GM13976 (cell line): ENCODE results near the gene KIF21B.

Source experiments
- DNase-seq: peaks from one replicate; pipeline ENCODE4 v3.0.0; 2012; ENCODE audit warnings: low spot score
- in situ Hi-C: fragments of 300-500 bp; cut with MboI; formaldehyde crosslinking; loops from one replicate; pipeline ENCODE4 v1.12.0; 2022; ENCODE audit warnings: low sequenced_read_pairs, mixed read lengths, inconsistent platforms; ENCODE audit not compliant: unreplicated experiment
- TF ChIP-seq, protein P1 (sequence below): IDR thresholded peaks from 2 replicates; pipeline ENCODE4 v1.5.1; 2012; ENCODE audit warnings: borderline replicate concordance, mild to moderate bottlenecking; ENCODE audit not compliant: insufficient read depth; ENCODE audit errors: extremely low read depth, missing control alignments, control extremely low read depth

Gene KIF21B

GRCh38 chr1:200980873-200981272 lies 42.6 kb downstream of the KIF21B start:
- in situ Hi-C loops, result no loop called here
- DNase-seq, result no peak
- TF ChIP-seq, protein P1, sequence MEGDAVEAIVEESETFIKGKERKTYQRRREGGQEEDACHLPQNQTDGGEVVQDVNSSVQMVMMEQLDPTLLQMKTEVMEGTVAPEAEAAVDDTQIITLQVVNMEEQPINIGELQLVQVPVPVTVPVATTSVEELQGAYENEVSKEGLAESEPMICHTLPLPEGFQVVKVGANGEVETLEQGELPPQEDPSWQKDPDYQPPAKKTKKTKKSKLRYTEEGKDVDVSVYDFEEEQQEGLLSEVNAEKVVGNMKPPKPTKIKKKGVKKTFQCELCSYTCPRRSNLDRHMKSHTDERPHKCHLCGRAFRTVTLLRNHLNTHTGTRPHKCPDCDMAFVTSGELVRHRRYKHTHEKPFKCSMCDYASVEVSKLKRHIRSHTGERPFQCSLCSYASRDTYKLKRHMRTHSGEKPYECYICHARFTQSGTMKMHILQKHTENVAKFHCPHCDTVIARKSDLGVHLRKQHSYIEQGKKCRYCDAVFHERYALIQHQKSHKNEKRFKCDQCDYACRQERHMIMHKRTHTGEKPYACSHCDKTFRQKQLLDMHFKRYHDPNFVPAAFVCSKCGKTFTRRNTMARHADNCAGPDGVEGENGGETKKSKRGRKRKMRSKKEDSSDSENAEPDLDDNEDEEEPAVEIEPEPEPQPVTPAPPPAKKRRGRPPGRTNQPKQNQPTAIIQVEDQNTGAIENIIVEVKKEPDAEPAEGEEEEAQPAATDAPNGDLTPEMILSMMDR, result no peak

GRCh38 chr1:200980452-200980772 lies 43.1 kb downstream of the KIF21B start:
- TF ChIP-seq, protein P1, result no peak
- no peak for DNase-seq
- in situ Hi-C loops, result no loop called here

DNA sequence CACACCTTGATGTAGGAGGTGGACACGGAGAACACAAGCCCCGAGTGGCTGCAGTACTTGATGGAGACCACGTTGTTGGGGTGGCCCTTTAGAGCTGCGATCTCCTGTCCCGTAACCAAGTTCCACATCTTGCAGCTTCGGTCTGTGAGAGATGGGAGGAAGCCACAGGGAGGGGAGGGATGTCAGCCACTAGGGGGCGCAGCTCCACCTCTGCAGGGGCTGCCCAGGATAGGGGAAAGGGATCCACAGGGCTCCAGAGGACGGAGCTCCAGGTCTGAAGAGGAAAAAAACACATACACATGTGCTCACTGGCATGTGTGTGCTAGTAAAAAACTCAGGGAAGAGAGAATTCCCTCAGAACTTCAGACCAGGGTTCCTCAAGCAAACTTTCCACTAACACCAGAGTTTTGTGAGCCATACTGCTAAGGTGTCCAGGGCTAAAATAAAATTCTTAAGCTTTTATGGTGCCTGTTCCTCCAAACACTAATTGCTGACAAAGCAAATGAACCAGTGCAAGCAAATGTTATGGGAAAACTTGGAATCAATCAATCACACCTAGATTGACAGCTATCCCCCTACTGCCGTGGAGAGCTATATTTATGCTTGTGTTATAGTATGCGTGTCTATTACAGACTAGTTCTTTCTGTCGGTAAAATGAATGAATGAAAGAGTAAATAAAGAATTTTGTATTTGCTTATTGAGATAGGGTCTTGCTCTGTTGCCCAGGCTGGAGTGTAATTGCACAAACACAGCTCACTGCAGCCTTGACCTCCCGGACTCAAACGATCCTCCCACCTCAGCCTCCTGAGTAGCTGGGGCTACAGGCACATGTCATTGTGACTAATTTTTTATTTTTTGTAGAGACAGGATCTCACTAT lies 43.7 kb downstream of the KIF21B start:
- TF ChIP-seq, protein P1, result peak; percentile 62
- in situ Hi-C loops, result loop anchor here (5.0 kb wide), 1 partner anchor 62 kb away; no protein-coding TSS in a partner anchor
- peak; percentile 78 for DNase-seq

DNA sequence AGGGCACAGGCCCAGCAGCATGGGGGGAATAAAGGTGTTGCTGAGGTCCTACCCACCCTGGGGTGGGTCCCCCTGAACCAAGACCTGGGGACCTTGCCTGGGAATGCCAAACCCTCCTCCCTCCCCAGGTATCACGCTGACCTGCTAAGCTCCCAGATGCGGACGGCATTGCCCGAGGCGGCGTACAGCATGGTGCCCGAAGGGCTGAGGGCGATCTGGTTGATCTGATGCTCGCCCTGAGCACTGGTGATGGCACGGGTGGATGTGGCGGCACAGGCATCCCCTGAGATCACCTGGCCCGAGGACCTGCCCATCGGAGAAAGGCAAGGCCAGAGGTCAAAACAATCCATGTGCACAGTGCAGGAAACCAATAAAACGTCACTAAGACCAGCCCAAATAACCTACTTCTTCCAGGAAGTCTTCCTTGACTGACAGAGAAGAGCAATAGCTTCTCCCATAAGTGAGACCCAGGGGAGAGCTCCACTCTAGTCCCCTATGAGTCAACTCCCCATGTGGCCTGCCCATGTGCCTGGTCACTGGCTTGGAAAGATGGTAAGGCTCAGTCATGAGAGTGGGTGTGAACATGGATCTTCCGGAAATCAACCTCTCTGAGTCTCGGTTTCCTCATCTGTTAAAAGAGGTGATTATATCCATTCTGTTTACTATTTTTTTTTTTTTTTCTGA lies 46.3 kb downstream of the KIF21B start:
- in situ Hi-C loops, result loop anchor here (5.0 kb wide), 1 partner anchor 65 kb away; no protein-coding TSS in a partner anchor
- DNase-seq, result no peak
- TF ChIP-seq, protein P1, result no peak

DNA sequence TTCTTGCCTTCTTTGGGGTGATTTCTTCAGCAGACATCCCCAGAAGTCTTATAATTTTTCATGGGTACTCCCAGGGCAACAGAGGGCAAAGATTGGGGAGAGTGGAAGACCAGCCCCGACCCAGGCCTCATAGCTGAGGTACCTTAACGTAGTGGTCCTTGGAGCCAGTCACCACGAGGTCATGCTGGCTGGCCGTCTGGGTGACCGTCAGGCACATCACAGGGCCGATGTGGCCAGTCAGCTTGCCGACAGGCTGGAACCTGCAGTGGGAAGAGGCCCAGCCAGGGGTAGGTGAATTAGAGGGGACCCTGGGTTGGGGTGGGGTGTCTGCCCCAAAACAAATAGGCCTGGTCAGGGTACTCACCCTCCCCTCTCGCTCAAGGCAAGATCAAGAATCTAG lies 46.9 kb downstream of the KIF21B start:
- no peak for DNase-seq
- TF ChIP-seq, protein P1, result no peak
- in situ Hi-C loops, result loop anchor here (5.0 kb wide), 1 partner anchor 66 kb away; no protein-coding TSS in a partner anchor

GRCh38 chr1:200975458-200975857 lies 48.1 kb downstream of the KIF21B start:
- TF ChIP-seq, protein P1, result no peak
- DNase-seq, result no peak
- in situ Hi-C loops, result loop anchor here (5.0 kb wide), 1 partner anchor 67 kb away; no protein-coding TSS in a partner anchor
